HG03469 (cell line): ENCODE results near the gene UNC79.

Experiments
- ATAC-seq: cut with Tn5 transposase; IDR thresholded peaks from one replicate; pipeline ENCODE4 v1.9.1; 2021; ENCODE audit warnings: mild to moderate bottlenecking, moderate library complexity, moderate number of reproducible peaks; ENCODE audit not compliant: unreplicated experiment

Gene UNC79

DNA sequence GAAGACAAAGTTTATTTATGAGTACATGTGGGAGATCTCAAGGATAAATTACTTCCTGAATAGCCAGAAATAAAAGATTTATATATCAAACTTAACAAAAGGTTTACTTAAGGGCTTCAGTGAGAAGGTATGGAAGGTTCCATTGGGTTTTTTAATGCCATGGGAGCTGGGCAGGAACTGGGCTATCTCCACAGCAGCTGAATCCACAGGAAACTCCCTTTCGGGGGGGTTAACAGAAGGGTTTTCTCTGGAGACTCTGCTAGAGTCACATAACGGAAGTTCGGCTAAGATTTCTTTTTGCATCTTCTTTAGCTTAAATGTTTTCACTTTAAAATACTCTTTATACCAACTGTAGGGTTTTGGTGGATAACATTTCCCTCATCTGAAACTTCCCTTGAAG lies 113.5 kb downstream of the UNC79 start:
- ATAC-seq = no peak

DNA sequence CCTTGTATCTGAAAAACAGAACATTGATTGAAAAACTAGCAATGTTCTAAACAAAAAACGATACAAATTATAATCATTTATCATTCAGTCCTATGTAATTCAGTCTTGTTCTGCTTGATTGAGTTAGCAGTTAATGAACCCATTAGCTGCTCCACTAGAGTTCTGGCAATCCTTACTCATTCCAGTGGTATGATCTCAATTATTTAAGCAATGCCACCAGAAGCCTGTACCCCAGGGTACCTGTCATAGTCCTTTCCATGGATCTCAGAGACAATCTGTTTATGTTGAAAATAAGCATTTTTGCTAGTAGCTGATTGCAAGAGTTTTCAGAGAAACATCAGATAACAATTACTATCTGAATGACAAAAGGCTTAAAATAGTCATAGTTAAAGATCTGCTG lies 115.9 kb downstream of the UNC79 start:
- ATAC-seq = no peak

DNA sequence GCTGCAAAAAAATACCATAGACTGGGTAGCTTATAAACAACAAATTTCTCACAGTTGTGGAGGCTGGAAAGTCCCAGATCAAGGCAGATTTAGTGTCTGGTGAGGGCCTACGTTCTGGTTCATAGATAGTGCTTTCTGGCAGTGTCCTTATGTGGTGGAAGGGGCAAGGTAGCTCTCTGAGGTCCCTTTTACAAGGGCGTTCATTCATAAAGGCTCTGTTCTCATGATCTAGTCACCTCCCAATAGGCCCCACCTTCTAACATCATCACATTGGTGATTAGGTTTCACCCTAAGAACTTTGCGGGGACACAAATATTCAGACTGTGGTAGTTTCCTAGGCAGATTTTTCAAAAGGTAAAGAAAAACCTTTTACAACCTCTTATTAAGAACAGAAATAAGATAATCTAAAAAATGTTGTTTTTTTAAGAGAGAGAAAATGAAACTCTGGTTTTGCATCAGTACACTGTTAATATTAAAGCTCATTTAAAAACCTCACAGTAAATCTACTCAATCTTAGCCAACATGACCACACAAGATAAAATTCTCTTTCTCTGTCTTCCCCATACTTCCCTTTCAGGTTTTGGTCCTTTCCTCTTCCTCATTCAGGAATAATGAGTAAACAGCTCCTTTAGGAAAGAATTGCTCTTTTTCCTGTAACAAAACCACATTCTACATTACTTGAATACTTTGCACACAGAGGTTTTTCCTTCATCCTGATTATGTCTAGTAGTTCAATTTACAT lies 117.5 kb downstream of the UNC79 start:
- ATAC-seq = no peak

DNA sequence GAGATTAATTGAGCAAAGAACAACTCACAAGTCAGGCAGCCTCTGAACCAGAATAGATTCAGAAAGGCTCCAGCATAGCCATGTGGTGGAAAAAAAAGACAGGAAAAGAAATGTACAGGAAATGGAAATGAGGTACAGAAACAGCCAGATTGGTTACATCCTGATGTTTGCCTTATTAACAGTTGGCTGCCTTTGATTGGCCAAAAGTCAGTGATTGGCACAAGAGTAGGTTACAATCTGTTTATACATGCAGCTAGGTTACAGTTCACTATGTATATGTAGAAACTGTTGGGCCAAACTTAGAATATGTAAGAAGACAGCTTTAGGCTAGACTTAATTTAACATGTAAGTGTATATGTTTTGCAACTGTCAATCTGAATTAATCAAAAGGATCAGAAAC lies 118.9 kb downstream of the UNC79 start:
- ATAC-seq = no peak

DNA sequence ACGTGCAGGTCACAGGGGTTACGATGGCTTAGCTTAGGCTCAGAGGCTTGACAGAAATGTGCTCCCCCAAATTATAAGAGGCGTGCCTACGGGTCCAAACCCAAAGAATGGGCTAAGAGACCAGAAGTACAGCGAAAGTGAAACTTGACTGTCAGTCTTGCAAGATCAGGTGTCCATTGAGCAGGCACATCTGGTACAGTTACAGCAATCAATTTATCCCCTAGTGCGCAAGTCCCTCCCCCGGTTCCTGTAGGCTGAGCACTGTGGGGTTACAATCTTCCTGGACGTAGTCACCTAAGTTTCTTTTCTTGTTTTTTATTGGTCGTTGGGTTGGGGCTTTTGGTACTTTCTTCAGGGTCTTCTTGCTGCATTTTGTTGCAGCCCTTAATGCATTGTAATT lies 134.2 kb downstream of the UNC79 start:
- ATAC-seq = no peak

DNA sequence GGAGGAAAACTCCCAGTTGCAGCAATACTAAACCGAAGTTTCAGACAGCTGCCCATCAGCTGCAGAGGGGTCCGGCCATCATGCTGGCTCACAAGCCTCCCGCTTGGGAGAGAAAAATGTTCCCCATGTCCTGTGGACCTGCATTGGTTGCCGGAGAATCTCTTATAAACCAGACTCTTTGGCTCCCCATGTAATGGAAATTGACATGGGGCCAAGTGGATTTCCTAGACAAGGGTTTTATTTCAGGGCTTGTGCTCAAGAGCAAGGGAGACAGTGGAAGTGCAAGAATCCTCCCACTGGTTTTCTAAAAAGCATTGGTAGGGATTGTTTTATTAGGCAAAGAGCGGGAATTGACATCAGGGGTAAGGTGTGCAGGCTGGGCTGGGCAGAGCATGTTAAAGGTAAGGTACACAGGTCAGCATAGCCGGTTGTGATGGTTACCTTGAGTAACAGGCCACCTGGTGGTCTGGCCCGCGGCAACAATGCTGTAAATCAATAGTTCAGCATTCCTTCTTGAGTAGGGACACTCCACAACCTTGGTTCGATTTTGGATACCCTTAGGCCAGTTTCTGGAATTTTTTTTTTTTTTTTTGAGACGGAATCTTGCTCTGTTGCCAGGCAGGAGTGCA lies 135.4 kb downstream of the UNC79 start:
- no peak for ATAC-seq

DNA sequence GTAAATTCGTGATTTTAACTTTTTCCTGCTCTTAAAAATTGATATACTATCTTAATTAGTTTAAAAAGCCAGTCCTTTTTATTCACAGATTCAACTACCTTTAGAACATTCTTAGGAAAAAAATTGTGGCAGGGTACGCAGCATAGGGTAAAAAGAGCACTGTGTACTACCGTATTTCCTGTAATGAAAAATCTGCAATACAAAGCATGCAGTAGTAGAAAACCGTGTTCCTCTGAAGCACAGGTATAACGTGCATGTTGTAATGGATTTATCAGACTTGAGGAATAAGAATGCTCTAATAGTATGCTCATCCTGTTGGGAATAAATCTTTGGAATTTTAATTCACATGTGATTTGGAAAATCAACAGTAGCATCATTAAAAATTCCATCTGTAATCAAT lies 140.5 kb downstream of the UNC79 start:
- ATAC-seq = no peak

DNA sequence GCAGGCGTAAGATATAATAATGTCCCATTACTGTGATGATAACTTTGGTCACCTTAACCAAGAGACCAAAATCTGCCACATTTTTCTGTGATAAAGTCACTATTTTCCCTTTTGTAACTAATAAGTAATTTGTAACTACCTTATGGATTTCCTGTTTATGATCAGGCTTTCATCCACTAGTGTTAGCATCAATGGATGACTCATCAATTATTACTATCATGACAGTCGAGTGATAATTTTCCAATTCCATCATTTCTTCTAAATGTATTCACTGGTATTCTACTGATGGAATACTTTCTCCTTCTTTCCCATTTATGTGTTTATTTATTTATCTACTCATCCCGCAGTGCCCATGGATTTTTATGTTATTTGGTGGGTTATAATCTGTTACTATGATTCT lies 148.4 kb downstream of the UNC79 start:
- ATAC-seq = no peak

DNA sequence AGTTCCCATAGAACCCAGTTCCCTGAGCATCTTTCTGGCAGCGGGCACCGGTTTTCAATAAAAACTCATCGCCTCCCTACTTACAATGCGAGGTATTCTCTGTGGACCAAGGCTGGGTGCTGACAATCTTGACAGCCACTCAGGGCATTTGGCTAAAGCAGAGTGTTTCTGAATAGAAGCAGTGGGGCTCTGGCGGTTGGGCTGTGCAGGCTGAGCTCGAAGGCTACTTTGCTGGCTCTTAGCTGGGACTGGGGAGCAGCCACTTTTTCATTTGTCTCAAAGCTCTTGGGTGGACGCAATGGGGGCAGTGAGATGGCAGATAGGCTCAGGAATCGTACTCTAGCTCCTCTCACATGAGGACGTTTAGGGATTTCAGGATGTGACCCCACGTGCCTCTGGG lies 151.8 kb downstream of the UNC79 start:
- no peak for ATAC-seq

DNA sequence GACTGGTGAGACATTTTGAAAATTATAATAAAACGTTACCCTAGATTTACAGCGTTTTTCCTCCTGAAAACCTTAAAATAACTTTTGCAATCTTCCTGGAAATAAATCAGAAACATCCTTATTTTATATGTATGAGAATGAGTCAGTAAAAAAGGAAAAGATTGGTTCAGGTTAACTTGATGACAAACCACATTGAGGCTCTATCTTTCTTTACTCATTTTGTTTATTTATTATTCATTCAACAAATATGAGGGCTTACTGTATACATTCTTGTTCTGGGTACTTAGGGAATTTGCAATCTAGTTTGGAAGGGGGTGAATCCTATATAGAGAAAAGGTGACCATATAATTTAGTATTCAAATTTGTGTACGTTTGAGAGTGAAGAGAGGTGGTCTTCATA lies 156.6 kb downstream of the UNC79 start:
- no peak for ATAC-seq

DNA sequence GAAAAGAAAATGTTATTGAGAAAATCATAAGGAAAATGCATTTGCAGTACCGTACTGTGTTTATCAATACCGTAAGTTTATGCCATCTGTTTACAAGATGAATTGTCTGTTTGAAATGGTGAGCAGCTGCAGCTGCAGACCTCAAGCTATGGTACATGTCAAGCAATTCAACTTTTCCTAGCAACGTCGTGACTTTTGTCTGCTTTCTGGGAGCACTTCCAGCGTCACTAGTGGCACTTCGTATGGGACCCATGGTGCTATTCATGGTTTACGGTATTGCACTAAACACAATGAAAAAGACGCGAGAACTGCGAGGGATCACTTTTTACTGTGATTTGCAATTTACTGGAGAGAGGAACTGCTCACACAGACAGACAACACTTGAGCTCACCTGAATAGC lies 160.8 kb downstream of the UNC79 start:
- ATAC-seq = no peak

DNA sequence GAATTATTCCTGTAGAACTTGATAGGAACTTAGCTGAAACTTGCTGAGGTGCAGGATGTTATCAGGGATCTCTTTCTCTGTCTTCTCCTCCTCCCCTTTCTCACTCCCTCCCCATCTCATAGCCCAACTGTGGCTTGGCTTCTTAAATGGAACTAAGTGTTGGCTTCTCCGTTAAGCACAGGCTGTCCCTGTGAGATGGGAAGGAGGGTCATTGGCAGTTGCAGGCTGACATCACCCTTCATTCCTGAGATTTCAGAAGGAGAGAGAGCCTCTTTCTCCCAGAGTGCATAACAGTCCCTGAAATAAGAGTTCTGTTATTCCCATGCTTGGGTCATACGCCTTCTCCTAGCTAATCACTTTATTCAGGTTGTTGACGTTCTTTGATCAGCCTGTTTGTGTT lies 162.0 kb downstream of the UNC79 start:
- ATAC-seq = no peak

DNA sequence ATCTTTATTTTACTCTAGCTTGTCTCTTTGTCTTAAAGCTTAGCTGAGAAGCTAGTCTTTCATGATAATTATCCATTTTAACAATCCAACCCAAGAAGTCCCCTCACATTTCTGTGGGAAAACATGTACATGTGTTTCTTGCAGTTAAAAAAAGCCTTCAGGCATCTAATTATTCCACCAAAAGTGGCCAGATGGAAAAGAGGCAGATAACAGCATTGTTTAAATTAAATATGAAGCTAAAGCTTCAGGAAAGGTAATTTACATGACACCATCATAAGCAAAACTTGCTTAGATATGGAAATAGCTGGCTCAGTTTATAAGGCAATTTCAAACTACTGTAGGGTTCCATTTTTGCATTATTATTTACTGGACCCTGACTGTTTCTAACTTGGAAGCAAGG lies 175.4 kb downstream of the UNC79 start:
- no peak for ATAC-seq

DNA sequence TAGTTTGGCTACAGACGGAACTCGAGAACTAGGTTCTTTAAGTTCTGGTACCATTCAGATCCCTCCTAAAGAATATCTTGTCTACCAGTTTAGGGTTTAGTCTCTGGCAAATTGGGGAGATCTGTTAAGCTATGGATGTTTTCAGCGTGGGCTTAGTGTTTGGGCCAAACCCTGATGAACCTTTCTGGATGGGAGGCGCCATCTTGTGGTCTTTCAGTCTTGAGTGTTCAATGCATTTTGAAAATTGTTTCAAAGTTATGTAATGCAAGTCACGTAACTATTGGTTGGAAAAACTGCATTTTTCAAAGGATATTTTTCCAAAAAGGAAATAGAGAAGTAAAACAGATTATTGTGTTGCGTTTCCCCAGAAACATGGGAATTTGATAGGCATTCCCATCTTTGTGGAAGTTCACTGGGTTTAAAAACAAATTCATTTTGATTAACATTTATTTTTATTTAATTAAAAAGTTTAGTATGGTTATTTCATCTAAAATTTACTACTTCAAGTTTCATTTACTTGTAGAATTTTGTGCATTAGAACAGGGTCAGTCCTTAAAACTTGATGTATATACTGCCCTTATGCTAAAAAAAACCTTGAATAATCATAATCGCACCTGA lies 188.5 kb downstream of the UNC79 start:
- ATAC-seq = no peak

DNA sequence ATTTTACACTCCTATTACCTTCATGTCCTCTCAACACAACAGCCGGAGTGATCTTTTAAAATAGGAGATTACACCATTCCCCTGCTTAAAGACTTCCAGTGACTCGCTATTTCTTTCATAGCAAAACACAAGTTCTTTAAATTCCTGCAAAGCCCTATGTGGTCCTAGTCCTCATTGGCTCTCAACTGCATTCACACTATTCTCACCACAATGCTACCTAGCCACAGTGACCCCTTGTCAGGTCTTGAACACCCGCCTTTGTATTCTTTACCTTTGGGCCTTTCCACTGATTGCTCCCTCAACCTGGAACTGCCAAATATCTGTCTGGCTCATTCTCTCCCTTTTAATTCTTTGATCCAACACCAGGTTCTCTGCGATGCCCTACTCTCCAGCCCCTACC lies 197.3 kb downstream of the UNC79 start:
- ATAC-seq = no peak

DNA sequence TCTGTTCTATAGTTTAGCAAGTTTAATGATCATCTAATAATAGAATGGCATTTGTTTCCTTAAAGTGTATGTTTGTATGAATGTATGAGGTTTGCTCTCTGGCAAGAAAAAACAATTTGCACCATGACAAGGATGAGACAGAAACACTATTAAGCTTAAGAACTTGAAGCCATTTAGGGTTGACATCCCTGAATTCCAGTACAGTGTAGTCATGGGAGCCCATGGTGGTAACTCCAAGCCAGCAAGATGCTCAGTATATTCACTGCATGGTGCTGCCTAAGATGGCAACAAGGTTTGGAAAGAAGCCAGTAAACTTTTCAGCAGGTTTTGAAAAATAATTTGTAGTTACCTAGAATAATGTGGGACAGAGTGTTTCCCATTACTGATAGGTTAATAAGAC lies 198.9 kb downstream of the UNC79 start:
- no peak for ATAC-seq

DNA sequence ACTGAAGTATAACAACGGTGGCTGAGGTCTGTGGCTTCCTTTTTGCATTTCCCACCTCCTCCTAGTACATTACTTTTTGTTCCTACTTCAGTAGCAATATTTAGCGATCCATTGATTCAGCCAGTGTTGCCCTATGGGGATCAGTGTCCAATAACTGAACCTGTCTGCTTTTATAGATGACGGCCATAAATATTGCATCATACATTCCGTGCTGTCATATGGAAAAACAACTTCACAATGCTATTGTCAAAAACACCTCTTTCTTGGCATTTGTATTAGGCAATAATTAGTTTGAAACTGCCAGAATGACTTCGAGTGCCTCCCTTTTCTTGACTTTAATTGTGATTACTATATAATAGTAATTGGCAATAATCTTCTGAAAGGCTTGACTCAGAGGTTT lies 208.1 kb downstream of the UNC79 start:
- ATAC-seq = no peak

DNA sequence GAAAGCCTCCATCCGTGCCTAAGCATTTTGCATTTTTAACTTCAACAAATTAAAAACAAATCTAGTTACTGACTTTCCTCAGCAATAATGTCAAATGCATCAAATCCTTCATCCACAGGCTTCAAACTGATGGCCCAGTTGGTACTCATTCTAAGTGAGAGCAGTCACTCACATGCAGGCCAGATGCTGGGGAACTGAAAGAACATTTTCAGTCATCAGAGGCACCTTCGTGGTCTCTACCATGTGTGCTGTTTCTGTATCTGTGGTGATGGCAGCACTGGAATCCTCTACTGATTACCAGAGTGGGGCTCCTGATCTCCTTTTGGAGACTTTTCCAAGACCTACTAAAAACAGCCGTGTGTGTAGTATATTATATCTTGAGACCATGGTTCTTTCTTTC lies 212.4 kb downstream of the UNC79 start:
- no peak for ATAC-seq

DNA sequence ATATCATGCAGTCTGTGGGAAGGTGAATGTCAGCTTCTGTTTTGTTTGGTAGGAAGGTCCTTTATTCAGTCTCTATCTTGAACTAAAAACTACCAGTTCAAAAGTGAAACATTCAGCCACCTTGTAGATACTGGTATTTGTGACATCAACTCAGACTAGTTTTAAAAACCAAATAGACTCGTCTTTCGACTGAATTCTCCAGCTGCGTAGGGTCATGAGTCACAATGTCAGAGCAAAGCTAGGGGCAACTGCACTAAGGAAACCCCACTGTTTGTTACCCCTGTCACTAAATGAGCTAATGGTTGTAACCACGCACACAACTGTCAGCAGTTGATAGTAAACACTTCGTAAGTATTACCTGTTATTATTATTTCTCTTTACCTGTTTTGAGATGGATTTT lies 212.9 kb downstream of the UNC79 start:
- no peak for ATAC-seq

DNA sequence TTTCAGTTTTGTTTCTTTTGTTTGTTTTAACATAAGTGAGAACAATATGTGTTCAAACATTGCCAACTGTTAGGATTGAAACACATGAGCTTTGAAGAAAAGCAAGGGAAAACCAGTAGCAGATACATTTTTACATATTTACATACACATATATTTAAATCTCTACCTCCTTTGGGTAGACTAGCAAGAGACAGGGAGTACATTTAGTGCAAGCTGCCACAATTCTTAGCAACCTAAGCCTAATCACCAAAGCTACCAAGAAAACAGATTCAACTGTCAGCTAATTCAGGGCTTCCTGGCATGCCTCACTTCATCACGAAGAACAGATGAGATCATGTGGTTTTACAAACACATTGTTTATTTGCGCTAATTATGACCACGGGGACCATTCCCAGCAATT lies 214.5 kb downstream of the UNC79 start:
- no peak for ATAC-seq

DNA sequence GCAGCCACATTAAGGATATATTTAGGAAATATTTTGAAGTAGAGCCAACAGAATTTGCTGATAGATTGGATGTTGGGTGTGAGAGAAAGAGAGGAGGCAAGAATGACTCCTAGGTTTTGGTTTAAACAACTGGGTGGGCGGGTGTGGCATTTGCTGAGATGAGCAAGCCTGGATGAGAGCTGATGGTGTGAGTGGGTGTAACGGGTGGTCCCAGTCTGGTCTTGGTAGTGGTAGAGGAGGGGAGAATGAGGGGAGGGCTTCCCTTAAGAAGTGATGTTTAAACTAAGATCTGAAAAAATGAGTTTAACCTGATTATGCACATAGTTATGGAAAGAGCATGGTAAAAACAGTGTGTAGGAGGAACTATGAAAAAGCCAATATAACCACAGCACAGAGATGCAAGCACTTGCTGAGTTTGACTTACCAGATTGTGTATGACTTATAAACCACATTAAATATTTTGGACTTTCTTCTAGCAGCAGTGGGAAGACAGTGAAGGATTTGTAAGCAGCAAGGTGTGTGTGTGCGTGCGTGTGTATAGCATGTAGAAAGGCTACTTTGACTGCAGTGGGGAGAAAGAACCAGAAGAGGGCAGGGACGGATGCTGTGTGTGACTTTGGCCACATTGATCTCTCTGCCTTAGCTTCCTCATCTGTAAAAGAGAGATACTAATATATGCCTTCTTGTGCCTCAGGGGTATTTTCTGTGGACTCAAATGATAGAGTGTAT lies 217.9 kb downstream of the UNC79 start:
- no peak for ATAC-seq

DNA sequence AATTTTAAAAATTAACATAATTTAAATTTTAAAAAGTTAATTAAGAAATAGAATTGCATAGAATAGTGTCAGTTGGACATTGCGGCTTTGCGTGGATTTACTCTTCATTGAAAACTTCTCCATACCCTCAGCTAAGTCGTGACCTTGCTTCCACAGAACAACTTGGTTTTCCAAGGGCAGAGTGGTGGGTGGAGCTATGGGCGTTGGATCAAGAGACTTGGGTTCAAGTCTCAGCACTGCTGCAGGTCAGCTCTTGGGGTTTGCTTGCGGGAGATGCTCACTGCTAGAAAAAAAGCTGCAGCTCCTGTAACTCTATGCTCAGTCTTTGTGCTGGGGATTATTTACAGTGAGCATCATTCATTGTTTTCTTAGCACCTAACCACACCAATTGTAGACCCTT lies 223.9 kb downstream of the UNC79 start:
- ATAC-seq = no peak
